Measurements from ENCODE around the gene PDSS2.

PDSS2 gene

DNA sequence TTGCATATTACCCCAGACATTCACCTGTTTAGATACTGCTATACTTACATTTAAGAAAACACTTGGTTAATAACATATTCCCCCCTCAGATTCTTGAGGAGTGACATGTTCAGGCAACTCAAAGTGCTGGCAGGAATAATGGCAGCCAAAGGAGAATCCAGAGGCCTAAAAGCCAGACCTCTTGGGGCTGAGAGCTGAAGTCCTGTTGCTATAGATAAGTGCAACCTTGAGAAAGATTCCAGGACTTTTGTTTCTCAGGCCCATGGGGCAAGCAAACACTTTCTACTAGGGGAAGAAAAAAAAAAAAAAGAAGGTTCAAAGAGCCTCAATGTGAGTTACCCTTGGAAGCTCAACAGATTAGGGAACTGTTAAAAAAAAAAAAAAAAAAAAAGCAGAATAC, 211.2 kb downstream of the PDSS2 start:
- DNase-seq, result no peak

GRCh38 chr6:107246972-107247615, 212.3 kb downstream of the PDSS2 start:
- DNase-seq, result no peak

GRCh38 chr6:107246249-107246971, 213.0 kb downstream of the PDSS2 start:
- DNase-seq, result no peak

GRCh38 chr6:107244742-107245480, 214.5 kb downstream of the PDSS2 start:
- no peak for DNase-seq

DNA sequence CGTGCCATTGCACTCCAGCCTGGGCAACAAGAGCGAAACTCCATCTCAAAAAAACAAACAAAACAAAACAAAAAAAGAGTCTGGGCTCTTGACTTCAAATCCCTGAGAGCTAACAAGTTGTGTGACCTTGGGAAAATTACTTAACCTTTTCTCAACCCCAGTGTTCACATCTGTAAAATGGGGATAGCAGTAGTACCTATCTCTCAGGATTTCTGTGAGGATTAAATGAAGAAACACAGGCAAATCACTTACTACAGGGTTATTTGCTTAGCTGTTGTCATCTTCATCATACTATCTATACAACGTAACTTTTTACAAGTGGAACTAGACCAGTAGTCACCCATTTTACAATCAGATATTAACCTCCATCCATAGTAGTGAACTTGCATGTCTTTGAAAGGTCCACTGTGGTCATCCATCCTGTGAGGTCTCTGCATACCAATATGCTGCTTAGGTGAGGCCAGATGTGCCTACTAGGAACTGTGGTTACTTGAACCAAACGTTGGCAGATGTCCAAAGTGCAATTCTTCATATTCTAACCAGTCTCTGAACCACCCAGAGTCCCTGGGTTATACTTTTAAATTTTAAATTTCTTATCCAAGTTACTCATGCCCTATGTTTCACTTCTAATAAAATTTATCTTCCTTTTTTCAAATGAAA, 215.2 kb downstream of the PDSS2 start:
- DNase-seq, result no peak

DNA sequence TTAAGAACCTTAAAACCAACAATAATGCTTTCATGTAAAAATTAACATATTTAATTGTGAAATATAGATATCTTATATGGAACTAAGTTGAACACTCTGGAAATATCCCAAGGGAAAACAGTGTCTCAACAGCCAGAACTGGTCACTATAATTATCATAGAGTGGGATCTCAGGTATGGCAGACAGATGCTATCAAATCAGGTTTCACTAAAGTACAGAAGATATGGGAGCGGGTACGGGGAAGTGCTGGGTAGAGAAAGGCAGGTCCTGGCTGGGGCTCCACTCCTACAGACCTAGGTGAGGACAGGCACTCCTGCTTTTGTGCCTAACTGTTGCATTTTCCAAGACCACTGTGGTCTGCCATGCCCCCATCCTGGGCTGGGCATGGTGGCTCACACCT, 215.9 kb downstream of the PDSS2 start:
- no peak for DNase-seq

- no peak for DNase-seq
Observed at GRCh38 chr6:107237992-107238660, 221.2 kb downstream of the PDSS2 start.

DNA sequence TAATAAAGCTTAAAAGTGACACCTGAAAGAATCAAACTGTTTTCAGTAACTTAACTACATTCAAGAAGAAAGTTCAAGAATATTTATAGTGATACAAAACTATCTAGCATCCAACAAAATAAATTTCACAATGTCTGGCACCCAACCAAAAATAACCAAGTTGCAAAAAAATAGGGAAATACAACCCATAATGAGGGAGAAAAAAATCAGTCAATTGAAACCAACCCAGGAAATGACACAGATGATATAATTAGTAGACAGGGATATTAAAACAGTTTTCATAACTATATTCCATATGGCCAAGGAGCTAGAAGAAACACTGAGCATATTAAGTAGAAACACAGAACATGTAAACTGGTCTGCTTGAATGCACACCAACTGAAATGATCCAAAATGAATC, 223.9 kb downstream of the PDSS2 start:
- DNase-seq, result peak; percentile 6

- no peak for DNase-seq
Observed at GRCh38 chr6:107235007-107235406, 224.4 kb downstream of the PDSS2 start.

- DNase-seq, result no peak
Observed at GRCh38 chr6:107231243-107231642, 228.1 kb downstream of the PDSS2 start.

DNA sequence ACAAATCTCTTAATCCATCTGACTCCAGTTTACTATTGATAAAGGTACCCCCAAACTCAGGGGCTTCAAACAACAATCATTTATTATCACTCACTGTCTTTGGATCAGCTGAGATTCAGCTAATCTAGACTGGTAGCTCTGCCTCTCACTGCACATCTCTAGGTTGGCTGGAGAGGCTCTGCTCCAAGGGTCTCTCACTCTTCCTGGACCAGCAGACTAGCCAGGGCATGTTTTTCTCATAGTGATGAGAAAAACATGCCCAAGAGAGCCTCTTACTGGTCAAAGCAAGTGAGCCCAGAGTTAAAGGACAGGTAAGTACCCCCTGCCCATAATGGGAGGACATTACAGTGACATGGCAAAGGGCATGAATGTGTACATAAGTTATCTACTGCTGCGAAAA, 228.9 kb downstream of the PDSS2 start:
- no peak for DNase-seq

GRCh38 chr6:107230024-107230423, 229.3 kb downstream of the PDSS2 start:
- DNase-seq, result no peak

GRCh38 chr6:107228754-107229153, 230.6 kb downstream of the PDSS2 start:
- DNase-seq, result no peak

DNA sequence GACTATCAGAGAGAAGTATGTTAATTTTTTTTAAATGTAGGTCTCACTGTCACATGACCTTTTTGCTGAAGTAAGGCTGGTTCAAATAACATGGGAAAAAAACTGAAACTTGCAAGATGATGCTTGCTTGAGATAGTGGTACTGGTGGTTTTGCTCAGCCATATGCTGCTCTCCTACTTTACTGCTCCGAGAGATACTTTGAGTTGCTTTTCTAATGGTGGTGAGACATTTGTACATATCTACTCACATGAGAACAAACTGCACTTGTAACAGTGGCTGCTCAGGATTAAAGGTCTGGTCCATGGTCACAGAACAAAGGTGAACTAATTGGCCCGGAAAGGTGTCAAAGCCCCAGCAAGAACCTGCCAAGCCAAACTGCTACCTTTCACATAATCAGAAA, 237.8 kb downstream of the PDSS2 start:
- no peak for DNase-seq

GRCh38 chr6:107219851-107220250, 239.5 kb downstream of the PDSS2 start:
- no peak for DNase-seq

DNA sequence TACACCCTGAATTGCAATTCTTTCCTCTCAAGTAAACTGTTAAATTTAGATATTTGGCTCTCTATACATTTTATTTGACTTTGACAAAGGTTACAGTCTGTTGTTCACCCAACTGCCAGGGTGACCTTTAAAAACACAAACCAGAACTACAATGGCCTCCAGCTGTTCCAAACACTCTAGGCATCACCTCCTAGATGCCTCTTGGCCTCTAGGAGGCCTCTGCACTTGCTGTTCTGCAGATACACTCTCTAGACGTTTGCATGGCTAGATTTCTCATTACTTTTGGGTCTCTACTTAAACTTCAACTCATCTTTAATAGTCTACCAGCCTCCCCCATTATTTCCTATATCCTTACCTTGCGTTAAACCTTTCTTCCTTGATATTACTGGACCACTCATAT, 241.2 kb downstream of the PDSS2 start:
- no peak for DNase-seq

DNA sequence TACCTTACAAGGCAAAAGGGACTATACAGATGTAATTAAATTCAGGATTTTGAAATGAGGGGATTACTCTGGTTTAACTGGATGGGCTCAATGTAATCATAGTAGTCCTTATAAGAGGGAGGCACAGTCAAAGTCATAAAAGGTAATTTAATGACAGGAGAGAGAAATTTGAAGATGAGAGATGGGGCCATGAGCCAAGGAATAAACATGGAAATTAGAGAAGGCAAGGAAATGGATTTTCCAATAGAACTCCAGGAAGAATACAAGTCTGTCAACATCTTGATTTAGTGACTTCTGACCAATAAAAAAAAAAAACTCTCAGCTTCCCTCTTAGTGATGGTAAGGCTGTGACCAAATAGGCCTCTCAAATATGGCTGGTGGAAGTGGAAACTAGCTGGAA, 242.1 kb downstream of the PDSS2 start:
- DNase-seq, result no peak

DNA sequence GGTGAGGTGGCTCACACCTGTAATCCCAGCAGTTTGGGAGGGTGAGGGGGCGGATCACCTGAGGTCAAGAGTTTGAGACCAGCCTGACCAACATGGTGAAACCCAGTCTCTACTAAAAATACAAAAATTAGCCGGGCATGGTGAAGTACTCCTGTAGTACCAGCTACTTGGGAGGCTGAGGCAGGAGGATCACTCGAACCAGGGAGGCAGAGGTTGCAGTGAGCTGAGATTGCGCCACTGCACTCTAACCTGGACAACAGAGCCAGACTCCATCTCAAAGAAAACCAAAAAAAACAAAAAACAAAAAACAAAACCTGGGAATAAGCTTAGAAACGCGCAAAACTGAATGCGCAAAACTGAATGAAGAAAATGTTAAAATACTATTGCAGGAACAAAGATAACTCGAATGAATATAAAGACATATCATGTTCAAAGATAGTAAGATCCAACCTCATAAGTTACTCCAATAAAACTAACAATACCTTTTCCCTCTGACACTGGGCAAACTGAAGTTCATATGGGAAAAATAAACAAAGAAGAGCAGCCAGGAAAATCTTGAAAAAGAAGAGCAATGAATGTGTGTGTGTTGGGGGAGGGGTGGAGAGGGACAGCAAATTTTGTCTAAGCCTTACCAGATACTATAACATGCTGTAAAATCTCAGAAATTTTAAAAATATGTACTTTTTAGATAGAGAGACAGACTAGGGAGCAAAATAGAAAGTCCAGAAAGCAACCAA, 243.0 kb downstream of the PDSS2 start:
- DNase-seq, result no peak

DNA sequence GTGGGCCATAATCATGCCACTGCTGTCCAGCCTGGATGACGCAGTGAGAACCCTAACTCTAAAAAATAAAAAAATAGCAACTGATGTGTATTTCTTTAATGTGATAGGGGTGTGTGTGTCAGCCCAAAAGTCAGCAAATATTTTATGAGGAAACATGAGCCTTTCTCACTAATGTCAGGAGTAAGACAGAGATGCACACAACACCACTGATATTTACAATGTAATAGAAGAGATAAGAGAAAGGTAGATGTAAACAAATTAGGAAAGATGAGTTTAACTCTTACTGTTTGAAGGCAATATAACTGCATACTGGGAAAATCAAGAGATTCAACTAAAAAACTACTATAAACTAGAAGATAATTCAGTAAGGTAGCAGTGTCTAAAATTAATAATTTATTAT, 244.0 kb downstream of the PDSS2 start:
- DNase-seq, result no peak

- DNase-seq, result no peak
Observed at GRCh38 chr6:107214655-107215054, 244.7 kb downstream of the PDSS2 start.

GRCh38 chr6:107209406-107210305, 249.7 kb downstream of the PDSS2 start:
- DNase-seq, result no peak

Measured in inflammatory macrophage treated with lipopolysaccharide for 4 hours (primary cell).